D721Med (cell line): ENCODE measurements around the gene PPP1R9A.

Experiments used
- DNase-seq: peaks from one replicate; pipeline ENCODE4 v3.0.0; 2011; ENCODE audit warnings: low spot score; ENCODE audit not compliant: insufficient read length
- FAIRE-seq: peaks from 2 replicates; lab custom pipeline; 2011; peaks lifted over from hg19 to GRCh38; lab: Jason Lieb, UNC
- CTCF ChIP-seq: IDR thresholded peaks from 2 replicates; pipeline ENCODE4 v1.5.1; 2012; ENCODE audit warnings: mild to moderate bottlenecking, control low read depth; ENCODE audit not compliant: insufficient read depth; ENCODE audit errors: missing control alignments

PPP1R9A gene

GRCh38 chr7:94955807-94956206 lies 48.4 kb downstream of the PPP1R9A start:
- no peak for FAIRE-seq
- DNase-seq: no peak
- TF ChIP-seq CTCF: no peak

GRCh38 chr7:94957061-94957460 lies 49.7 kb downstream of the PPP1R9A start:
- DNase-seq (no peak), FAIRE-seq (no peak)
- TF ChIP-seq CTCF: no peak

GRCh38 chr7:94962661-94963060 lies 55.3 kb downstream of the PPP1R9A start:
- DNase-seq (no peak), FAIRE-seq (no peak)
- TF ChIP-seq CTCF: no peak

- FAIRE-seq (no peak), DNase-seq (no peak)
- no peak for TF ChIP-seq CTCF
These were observed 62.2 kb downstream of the PPP1R9A start for GRCh38 chr7:94969434-94970084.

GRCh38 chr7:94970085-94970576 lies 62.7 kb downstream of the PPP1R9A start:
- FAIRE-seq (no peak), DNase-seq (no peak)
- TF ChIP-seq CTCF: no peak

- no peak for TF ChIP-seq CTCF
- FAIRE-seq: no peak
These were observed 63.9 kb downstream of the PPP1R9A start for GRCh38 chr7:94971051-94971867.

GRCh38 chr7:94972296-94972695 lies 64.9 kb downstream of the PPP1R9A start:
- DNase-seq (no peak), FAIRE-seq (no peak)
- no peak for TF ChIP-seq CTCF

More at GRCh38 chr7:94971051-94971867, 63.9 kb downstream of the PPP1R9A start:
- no peak for DNase-seq
